Mononuclear cell (primary cell): ENCODE data around the gene LMOD2. TPM values are rescaled to one million over a fixed set of nuclear protein-coding genes. Genes with fewer than 3 reads are reported as not detected.

Experiments
- H3K27me3 ChIP-seq: 2 replicates; pipeline ENCODE4 v1.6.0; 2011; ENCODE audit warnings: low read length, control low read depth; ENCODE audit not compliant: insufficient read depth
- H3K4me1 ChIP-seq: 2 replicates; pipeline ENCODE4 v1.5.1; 2011; ENCODE audit warnings: mild to moderate bottlenecking, low read length, control low read depth; ENCODE audit not compliant: insufficient read depth
- H3K4me3 ChIP-seq: 2 replicates; pipeline ENCODE4 v1.5.1; 2011; ENCODE audit warnings: mild to moderate bottlenecking, low read length, moderate library complexity
- H3K9me3 ChIP-seq: 2 replicates; pipeline ENCODE4 v1.5.1; 2011; ENCODE audit warnings: low read depth, mild to moderate bottlenecking, control low read depth, low read length
- total RNA-seq: library from RNA; depleted of rRNA; stranded (reverse); fragments of >200 nt; gene quantifications from one replicate; pipeline ENCODE4 v1.2.3, GENCODE V29; 2012

Gene LMOD2
- total RNA-seq, 1 donor, result not detected

DNA sequence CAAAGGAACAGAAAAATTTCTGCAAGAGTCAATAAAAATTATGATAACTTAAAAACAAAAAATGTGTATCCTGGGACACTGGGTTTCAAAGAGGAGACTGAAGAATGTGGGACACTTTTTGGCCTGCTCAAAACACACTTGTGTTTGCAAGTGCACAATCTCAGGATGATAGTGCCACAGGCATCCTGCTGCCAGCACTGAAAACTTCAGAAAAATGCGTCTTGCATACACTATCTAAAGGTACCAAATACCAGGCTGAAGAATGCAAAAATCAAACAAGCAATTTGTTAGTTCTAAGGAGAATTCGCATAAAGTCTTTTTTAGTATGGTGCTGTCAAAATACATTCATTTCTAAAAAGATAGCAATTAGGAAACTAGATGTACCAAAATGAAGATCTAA, 55.0 kb downstream of the LMOD2 start:
- Histone ChIP-seq H3K4me1 (peaks cover 3% of the 10 kb centered on the region), H3K9me3 (no peaks in the 10 kb centered on the region), H3K4me3 (no peak overlapping the region), H3K27me3 (no peaks in the 10 kb centered on the region)

DNA sequence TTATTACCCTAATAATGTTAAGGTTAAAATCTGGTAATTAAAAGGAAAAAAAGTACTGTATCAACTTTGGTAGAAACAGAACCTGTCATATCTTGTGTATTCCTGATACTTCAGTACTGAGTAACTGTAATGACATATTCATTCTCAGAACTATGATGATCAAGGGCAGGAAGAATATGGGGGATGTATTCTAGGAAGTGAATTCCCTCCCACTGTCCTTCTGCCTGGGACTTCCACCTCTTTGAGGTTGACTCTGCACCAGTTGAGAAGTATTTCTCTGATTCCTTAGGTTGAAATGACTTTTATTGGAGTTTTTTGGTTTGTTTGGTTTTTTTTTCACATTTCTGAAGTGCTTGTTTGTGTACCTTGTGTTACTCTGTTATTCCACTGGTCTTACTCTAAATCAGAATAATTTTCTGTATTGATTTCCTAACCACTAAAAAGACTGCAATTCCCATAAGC, 56.2 kb downstream of the LMOD2 start:
- Histone ChIP-seq H3K9me3 (no peaks in the 10 kb centered on the region), H3K4me1 (peaks cover 3% of the 10 kb centered on the region), H3K4me3 (no peak overlapping the region), H3K27me3 (no peaks in the 10 kb centered on the region)

DNA sequence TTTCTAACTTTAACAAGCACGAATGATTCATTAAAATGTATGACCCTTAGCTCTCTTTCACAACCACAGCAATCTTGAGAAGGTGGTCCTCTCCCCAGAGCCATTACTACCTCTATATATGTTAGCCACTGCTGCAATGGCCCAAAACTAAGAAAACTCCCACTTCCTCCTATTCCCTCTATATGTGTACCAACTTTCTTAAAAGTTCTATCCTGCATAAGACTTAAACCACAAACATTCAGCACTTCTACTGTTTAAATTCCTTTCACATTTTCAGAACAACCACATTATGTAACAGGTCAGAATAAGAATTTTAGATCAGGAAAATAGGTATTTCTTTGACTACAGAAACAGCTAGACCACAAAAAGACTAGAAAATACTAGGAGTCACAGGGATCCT, 57.0 kb downstream of the LMOD2 start:
- H3K9me3 ChIP-seq, result no peaks in the 10 kb centered on the region
- no peaks in the 10 kb centered on the region for H3K27me3 ChIP-seq
- peaks cover 3% of the 10 kb centered on the region for H3K4me1 ChIP-seq
- no peak overlapping the region for H3K4me3 ChIP-seq

Other genes starting within 250 kb of the LMOD2 start
- 0.52 TPM for gene IQUB, start 121.3 kb upstream of the LMOD2 start, total RNA-seq
- 53.7 TPM for gene NDUFA5, start 98.0 kb upstream of the LMOD2 start, total RNA-seq
- gene ASB15, start 54.0 kb upstream of the LMOD2 start, total RNA-seq, result not detected
- 12.1 TPM for gene WASL, start 93.1 kb downstream of the LMOD2 start, total RNA-seq
- not detected for gene HYAL4, start 189.3 kb downstream of the LMOD2 start, total RNA-seq